Fibroblast of lung (primary cell): Measurements from ENCODE around the gene NT5DC1. TPM values are rescaled to one million over a fixed set of nuclear protein-coding genes. Genes with fewer than 3 reads are reported as not detected.
A peak's percentile ranks its signal among the peaks of the same experiment; 100 is the strongest.

Experiments used
- DNase-seq, 2 donors: peaks; one replicate each; pipeline versions ENCODE4 v3.0.0 to v3.0.0-alpha.2; 2010; ENCODE audit warnings: low read depth in 2 of 2
- H2AFZ ChIP-seq: 2 replicates; pipeline ENCODE4 v1.5.1; 2012; ENCODE audit warnings: low read length, control low read depth, inconsistent platforms
- H3K27ac ChIP-seq: 2 replicates; pipeline ENCODE4 v1.5.1; 2011; ENCODE audit warnings: low read length, control low read depth; ENCODE audit not compliant: insufficient read depth
- H3K27me3 ChIP-seq: 2 replicates; pipeline ENCODE4 v1.5.1; 2011; ENCODE audit warnings: mild to moderate bottlenecking, low read length; ENCODE audit not compliant: control insufficient read depth, insufficient read depth
- H3K36me3 ChIP-seq: 2 replicates; pipeline ENCODE4 v1.5.1; 2011; ENCODE audit warnings: low read length; ENCODE audit not compliant: control insufficient read depth, insufficient read depth
- H3K4me1 ChIP-seq: 2 replicates; pipeline ENCODE4 v1.5.1; 2011; ENCODE audit warnings: low read length; ENCODE audit not compliant: control insufficient read depth, insufficient read depth; ENCODE audit errors: extremely low read depth
- H3K4me2 ChIP-seq: 2 replicates; pipeline ENCODE4 v1.5.1; 2011; ENCODE audit warnings: low read length, control low read depth; ENCODE audit not compliant: insufficient read depth; ENCODE audit errors: extremely low read depth
- H3K4me3 ChIP-seq, 4 experiments: fragments of 200-600 bp in 1 of 4; sonication (generic) in 1 of 4; replicated peaks in 1 of 4; 2 replicates each; pipeline ENCODE4 v1.5.1; 2011 to 2016; ENCODE audit warnings: low read length in 4 of 4, low read depth in 3 of 4, mild to moderate bottlenecking in 3 of 4, control low read depth in 2 of 4, inconsistent platforms in 1 of 4, mixed read lengths in 1 of 4; ENCODE audit not compliant: insufficient read depth in 1 of 4; ENCODE audit errors: control extremely low read depth in 1 of 4
- H3K79me2 ChIP-seq: 2 replicates; pipeline ENCODE4 v1.5.1; 2012; ENCODE audit warnings: mild to moderate bottlenecking, low read length, inconsistent platforms; ENCODE audit not compliant: control insufficient read depth, insufficient read depth
- H3K9ac ChIP-seq: 2 replicates; pipeline ENCODE4 v1.5.1; 2011; ENCODE audit warnings: mild to moderate bottlenecking, low read length, control low read depth; ENCODE audit not compliant: insufficient read depth
- H3K9me3 ChIP-seq: 2 replicates; pipeline ENCODE4 v1.5.1; 2012; ENCODE audit warnings: low read depth, low read length; ENCODE audit not compliant: control insufficient read depth, insufficient read depth
- H4K20me1 ChIP-seq: 2 replicates; pipeline ENCODE4 v1.5.1; 2011; ENCODE audit warnings: low read length; ENCODE audit not compliant: control insufficient read depth, insufficient read depth; ENCODE audit errors: extremely low read depth
- EZH2 ChIP-seq: IDR thresholded peaks from 2 replicates; pipeline ENCODE4 v1.5.1; 2012; ENCODE audit warnings: low read length, control low read depth, mild to moderate bottlenecking; ENCODE audit errors: missing control alignments
- polyA plus RNA-seq, 2 donors: library from polyadenylated mRNA; depleted of rRNA in 1 of 2; stranded (reverse) in 1 of 2; unstranded in 1 of 2; fragments of >200 nt; gene quantifications; 2 replicates each; pipeline ENCODE4 v1.2.1, GENCODE V29; 2011 to 2012; ENCODE audit warnings: missing spikeins in 1 of 2
- total RNA-seq: library from RNA; depleted of rRNA; stranded (reverse); fragments of >200 nt; gene quantifications from 2 replicates; pipeline ENCODE4 v1.2.1, GENCODE V29; 2014
- TF ChIP-seq, protein P1 (sequence below), 2 donors: IDR thresholded peaks in 1 of 2; conservative IDR thresholded peaks in 1 of 2; 1 replicate in 1 of 2; 2 replicates in 1 of 2; pipeline ENCODE4 v1.5.1; 2011 to 2012; ENCODE audit warnings: low read length in 2 of 2, control low read depth in 1 of 2, inconsistent platforms in 1 of 2, low read depth in 1 of 2, mild to moderate bottlenecking in 1 of 2

The NT5DC1 gene
- total and polyA plus RNA-seq, 2 donors (not counting 1 experiment from before 2014, with no cell fraction given) = 8.1 to 17.9 TPM

DNA sequence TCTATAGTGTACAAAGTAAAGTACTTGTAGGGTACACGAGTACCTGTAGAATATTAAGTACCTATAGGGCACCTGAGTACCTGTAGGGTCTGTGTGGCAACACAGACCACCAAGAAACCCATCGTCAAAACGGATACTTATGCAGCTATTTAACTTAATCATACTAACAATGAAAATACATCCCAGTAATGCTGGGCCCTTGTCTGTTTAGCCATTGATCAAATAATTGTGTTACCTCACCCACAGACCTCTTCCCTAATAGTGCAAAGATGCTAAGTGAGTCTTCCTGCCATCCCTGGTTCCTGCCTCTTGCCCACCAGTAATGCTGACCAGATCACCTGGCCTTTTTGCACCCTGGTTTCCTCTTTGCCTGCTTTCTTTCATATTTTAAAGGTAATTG, 32.8 kb downstream of the NT5DC1 start:
- H2AFZ ChIP-seq = no peak overlapping the region
- H3K79me2 ChIP-seq = no peaks in the 10 kb centered on the region
- no peak overlapping the region for H3K9ac ChIP-seq
- H3K4me3 ChIP-seq = no peak overlapping the region
- no peak overlapping the region for H3K4me2 ChIP-seq
- H3K27ac ChIP-seq = no peak overlapping the region
- H3K9me3 ChIP-seq = no peaks in the 10 kb centered on the region
- H3K36me3 ChIP-seq = no peaks in the 10 kb centered on the region
- TF ChIP-seq EZH2 = no peak
- TF ChIP-seq, protein P1, sequence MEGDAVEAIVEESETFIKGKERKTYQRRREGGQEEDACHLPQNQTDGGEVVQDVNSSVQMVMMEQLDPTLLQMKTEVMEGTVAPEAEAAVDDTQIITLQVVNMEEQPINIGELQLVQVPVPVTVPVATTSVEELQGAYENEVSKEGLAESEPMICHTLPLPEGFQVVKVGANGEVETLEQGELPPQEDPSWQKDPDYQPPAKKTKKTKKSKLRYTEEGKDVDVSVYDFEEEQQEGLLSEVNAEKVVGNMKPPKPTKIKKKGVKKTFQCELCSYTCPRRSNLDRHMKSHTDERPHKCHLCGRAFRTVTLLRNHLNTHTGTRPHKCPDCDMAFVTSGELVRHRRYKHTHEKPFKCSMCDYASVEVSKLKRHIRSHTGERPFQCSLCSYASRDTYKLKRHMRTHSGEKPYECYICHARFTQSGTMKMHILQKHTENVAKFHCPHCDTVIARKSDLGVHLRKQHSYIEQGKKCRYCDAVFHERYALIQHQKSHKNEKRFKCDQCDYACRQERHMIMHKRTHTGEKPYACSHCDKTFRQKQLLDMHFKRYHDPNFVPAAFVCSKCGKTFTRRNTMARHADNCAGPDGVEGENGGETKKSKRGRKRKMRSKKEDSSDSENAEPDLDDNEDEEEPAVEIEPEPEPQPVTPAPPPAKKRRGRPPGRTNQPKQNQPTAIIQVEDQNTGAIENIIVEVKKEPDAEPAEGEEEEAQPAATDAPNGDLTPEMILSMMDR (conservative IDR thresholded peaks at IDR 0.05 in 1 of 2, IDR thresholded peaks at IDR 0.05 in 1 of 2; ENCODE audit: low read depth in 1 of 2, low read length in 2 of 2) = no peak
- H3K27me3 ChIP-seq = no peaks in the 10 kb centered on the region
- H3K4me1 ChIP-seq = no peaks in the 10 kb centered on the region
- no peak for DNase-seq
- H4K20me1 ChIP-seq = no peaks in the 10 kb centered on the region

DNA sequence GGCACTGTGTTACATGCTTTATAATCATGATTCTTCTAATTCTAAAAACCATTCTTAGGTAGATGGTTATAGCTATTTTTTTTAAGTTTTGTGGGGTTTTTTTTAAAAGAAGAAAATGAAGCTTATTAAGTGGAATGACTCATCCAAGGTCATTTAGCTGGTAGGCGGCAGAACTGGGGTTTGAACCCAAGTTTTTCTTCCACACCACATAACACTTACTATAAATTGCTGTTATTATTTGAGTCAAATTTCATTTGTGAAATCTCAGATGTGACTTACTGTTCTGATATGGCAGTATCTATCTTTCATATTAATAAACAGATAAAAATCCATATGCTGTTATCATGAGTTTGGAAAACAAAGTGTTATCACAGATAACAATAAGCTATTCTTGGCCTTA, 35.7 kb downstream of the NT5DC1 start:
- H3K27ac ChIP-seq = no peak overlapping the region
- no peaks in the 10 kb centered on the region for H3K79me2 ChIP-seq
- H3K4me2 ChIP-seq = no peak overlapping the region
- no peak overlapping the region for H3K9ac ChIP-seq
- H3K9me3 ChIP-seq = no peaks in the 10 kb centered on the region
- H4K20me1 ChIP-seq = no peaks in the 10 kb centered on the region
- peak in 1 of 2 donors; percentile 20 for DNase-seq
- no peaks in the 10 kb centered on the region for H3K4me1 ChIP-seq
- TF ChIP-seq, protein P1 (conservative IDR thresholded peaks at IDR 0.05 in 1 of 2, IDR thresholded peaks at IDR 0.05 in 1 of 2; ENCODE audit: low read depth in 1 of 2, low read length in 2 of 2) = no peak
- TF ChIP-seq EZH2 = no peak
- H3K27me3 ChIP-seq = no peaks in the 10 kb centered on the region
- no peak overlapping the region for H3K4me3 ChIP-seq
- no peaks in the 10 kb centered on the region for H3K36me3 ChIP-seq
- no peak overlapping the region for H2AFZ ChIP-seq

DNA sequence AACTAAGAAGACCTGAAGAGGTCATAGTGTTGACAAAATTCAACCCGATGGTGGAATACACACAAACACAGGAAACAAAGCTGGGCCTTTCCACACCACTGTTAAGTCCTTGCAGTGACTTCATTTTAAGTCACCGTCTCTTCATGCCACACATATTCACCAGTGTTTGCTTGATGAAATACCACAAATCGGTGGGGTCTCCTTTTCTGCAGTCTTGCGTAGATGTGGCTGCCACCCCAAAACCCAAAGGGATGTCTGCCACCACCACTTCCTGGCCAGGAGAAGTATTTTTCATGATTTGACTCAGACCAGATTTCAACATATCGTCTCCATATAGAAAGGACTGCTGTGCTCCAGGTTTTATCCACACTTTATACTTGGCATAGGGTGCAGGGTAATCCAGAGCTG, 36.3 kb downstream of the NT5DC1 start:
- H3K27ac ChIP-seq = no peak overlapping the region
- no peaks in the 10 kb centered on the region for H3K36me3 ChIP-seq
- no peak overlapping the region for H2AFZ ChIP-seq
- TF ChIP-seq, protein P1 (conservative IDR thresholded peaks at IDR 0.05 in 1 of 2, IDR thresholded peaks at IDR 0.05 in 1 of 2; ENCODE audit: low read depth in 1 of 2, low read length in 2 of 2) = no peak
- TF ChIP-seq EZH2 = no peak
- no peaks in the 10 kb centered on the region for H4K20me1 ChIP-seq
- no peaks in the 10 kb centered on the region for H3K27me3 ChIP-seq
- no peaks in the 10 kb centered on the region for H3K79me2 ChIP-seq
- no peaks in the 10 kb centered on the region for H3K9me3 ChIP-seq
- no peaks in the 10 kb centered on the region for H3K4me1 ChIP-seq
- peak in 1 of 2 donors; percentile 56 for DNase-seq
- H3K4me3 ChIP-seq = no peak overlapping the region
- H3K9ac ChIP-seq = no peak overlapping the region
- no peak overlapping the region for H3K4me2 ChIP-seq
